IMR-90 (cell line): ENCODE data around the gene ABCC4. TPM values are rescaled to one million over a fixed set of nuclear protein-coding genes. Genes with fewer than 3 reads are reported as not detected.

ENCODE experiments used
- ATAC-seq: fragments of 200-7000 bp; cut with Tn5 transposase; 2 replicates; pipeline ENCODE4 v1.9.1; 2020; ENCODE audit warnings: low read depth, mild to moderate bottlenecking, moderate library complexity
- BruUV-seq: library from RNA; stranded (reverse); fragments of 400-500 nt; replicated peaks from 2 replicates; lab custom pipeline; 2021; lab: Mats Ljungman, UMichigan
- CTCF ChIA-PET: fragments of 300-600 bp; formaldehyde crosslinking; extraction: SDS; loops from one replicate; lab custom pipeline; 2021; ENCODE audit warnings: antibody characterized with exemption; lab: Yijun Ruan, JAX
- POLR2A ChIA-PET: fragments of 300-600 bp; sonication (Branson Sonifier 250); formaldehyde crosslinking; loops from one replicate; lab custom pipeline; 2022; ENCODE audit warnings: antibody characterized with exemption; ENCODE audit not compliant: unreplicated experiment; lab: Charles Lee
- DNase-seq: peaks from one replicate; pipeline ENCODE4 v3.0.0; 2013
- H2AFZ ChIP-seq: replicated peaks from 2 replicates; pipeline ENCODE3; 2013; ENCODE audit warnings: low read length, mild to moderate bottlenecking; ENCODE audit not compliant: poor library complexity
- H2AK5ac ChIP-seq: 2 replicates; pipeline ENCODE4 v1.6.1; 2013; ENCODE audit warnings: low read depth, low read length, inconsistent platforms
- H2AK9ac ChIP-seq: replicated peaks from 2 replicates; pipeline ENCODE3; 2013; ENCODE audit warnings: mild to moderate bottlenecking, low read depth, low read length, moderate library complexity; ENCODE audit not compliant: poor library complexity
- H2BK120ac ChIP-seq: 2 replicates; pipeline ENCODE4 v1.6.1; 2013; ENCODE audit warnings: low read depth, low read length, inconsistent platforms
- H2BK15ac ChIP-seq: 3 replicates; pipeline ENCODE4 v1.6.1; 2013; ENCODE audit warnings: low read depth, low read length, inconsistent platforms
- H2BK20ac ChIP-seq: 2 replicates; pipeline ENCODE4 v1.6.1; 2013; ENCODE audit warnings: low read depth, mild to moderate bottlenecking, inconsistent platforms, low read length, moderate library complexity
- H2BK5ac ChIP-seq: 2 replicates; pipeline ENCODE4 v1.6.1; 2013; ENCODE audit warnings: mild to moderate bottlenecking, low read depth, low read length, inconsistent platforms; ENCODE audit not compliant: poor library complexity, severe bottlenecking
- H3K14ac ChIP-seq: replicated peaks from 2 replicates; pipeline ENCODE4 v1.6.1; 2013; ENCODE audit warnings: low read depth, low read length, inconsistent platforms
- H3K18ac ChIP-seq: 2 replicates; pipeline ENCODE4 v1.6.1; 2013; ENCODE audit warnings: low read depth, low read length, control low read depth
- H3K23ac ChIP-seq: 2 replicates; pipeline ENCODE4 v1.6.1; 2013; ENCODE audit warnings: low read depth, low read length, inconsistent platforms
- H3K27ac ChIP-seq: 2 replicates; pipeline ENCODE4 v1.5.1; 2013; ENCODE audit warnings: mild to moderate bottlenecking, control low read depth, low read length; ENCODE audit not compliant: insufficient read depth
- H3K27me3 ChIP-seq: 2 replicates; pipeline ENCODE4 v1.6.1; 2013; ENCODE audit warnings: low read length; ENCODE audit not compliant: control insufficient read depth, insufficient read depth
- H3K36me3 ChIP-seq: 2 replicates; pipeline ENCODE4 v1.6.1; 2013; ENCODE audit warnings: low read length, mixed read lengths; ENCODE audit not compliant: control insufficient read depth, insufficient read depth
- H3K4ac ChIP-seq: 2 replicates; pipeline ENCODE4 v1.6.1; 2013; ENCODE audit warnings: low read depth, low read length, inconsistent platforms
- H3K4me1 ChIP-seq: 2 replicates; pipeline ENCODE4 v1.6.1; 2013; ENCODE audit warnings: low read length, mixed read lengths; ENCODE audit not compliant: control insufficient read depth, insufficient read depth
- H3K4me2 ChIP-seq: 2 replicates; pipeline ENCODE4 v1.6.1; 2013; ENCODE audit warnings: low read depth, mild to moderate bottlenecking, control low read depth, low read length, moderate library complexity
- H3K4me3 ChIP-seq: 2 replicates; pipeline ENCODE4 v1.5.1; 2013; ENCODE audit warnings: low read depth, mild to moderate bottlenecking, control low read depth, low read length, moderate library complexity; ENCODE audit not compliant: insufficient read depth
- H3K56ac ChIP-seq: 2 replicates; pipeline ENCODE4 v1.6.1; 2013; ENCODE audit warnings: low read length, inconsistent platforms; ENCODE audit not compliant: insufficient read depth; ENCODE audit errors: extremely low read depth
- H3K79me1 ChIP-seq, 2 experiments: 2 replicates each; pipeline ENCODE4 v1.6.1; 2013; ENCODE audit warnings: low read length in 2 of 2, inconsistent platforms in 1 of 2, low read depth in 1 of 2
- H3K9ac ChIP-seq: 2 replicates; pipeline ENCODE4 v1.6.1; 2013; ENCODE audit warnings: low read depth, low read length, control low read depth
- H3K9me1 ChIP-seq: 2 replicates; pipeline ENCODE4 v1.6.1; 2013; ENCODE audit warnings: low read length, inconsistent platforms; ENCODE audit not compliant: insufficient read depth
- H3K9me3 ChIP-seq: 2 replicates; pipeline ENCODE4 v1.6.1; 2013; ENCODE audit warnings: low read length; ENCODE audit not compliant: control insufficient read depth, insufficient read depth
- H4K20me1 ChIP-seq: 2 replicates; pipeline ENCODE4 v1.6.1; 2013; ENCODE audit warnings: low read length, inconsistent platforms; ENCODE audit not compliant: insufficient read depth
- H4K5ac ChIP-seq: 2 replicates; pipeline ENCODE4 v1.6.1; 2013; ENCODE audit warnings: mild to moderate bottlenecking, low read depth, low read length, control low read depth
- H4K8ac ChIP-seq, 2 experiments: 2 replicates each; pipeline ENCODE4 v1.6.1; 2013; ENCODE audit warnings: low read depth in 2 of 2, low read length in 2 of 2, control low read depth in 1 of 2, inconsistent platforms in 1 of 2
- H4K91ac ChIP-seq: 2 replicates; pipeline ENCODE4 v1.6.1; 2013; ENCODE audit warnings: low read depth, low read length, inconsistent platforms; ENCODE audit not compliant: insufficient read depth
- BHLHE40 ChIP-seq: fragments of 150-350 bp; IDR thresholded peaks from 2 replicates; pipeline ENCODE4 v1.6.1; 2016; ENCODE audit warnings: mild to moderate bottlenecking, low read depth, low read length
- CEBPB ChIP-seq: IDR thresholded peaks from 2 replicates; pipeline ENCODE4 v1.6.1; 2012; ENCODE audit warnings: low read depth, low read length, improper control_type of control experiment
- CHD1 ChIP-seq: IDR thresholded peaks from 2 replicates; pipeline ENCODE4 v1.6.1; 2012; ENCODE audit warnings: low read depth, low read length, improper control_type of control experiment
- FOS ChIP-seq: fragments of 150-350 bp; IDR thresholded peaks from 2 replicates; pipeline ENCODE4 v1.6.1; 2016; ENCODE audit warnings: low read depth, low read length
- MAFK ChIP-seq: IDR thresholded peaks from 2 replicates; pipeline ENCODE4 v1.6.1; 2012; ENCODE audit warnings: low read depth, low read length, improper control_type of control experiment
- MAZ ChIP-seq: IDR thresholded peaks from 2 replicates; pipeline ENCODE4 v1.6.1; 2012; ENCODE audit warnings: low read depth, mild to moderate bottlenecking, low read length, improper control_type of control experiment, moderate library complexity, borderline replicate concordance
- MXI1 ChIP-seq: IDR thresholded peaks from 2 replicates; pipeline ENCODE4 v1.6.1; 2012; ENCODE audit warnings: low read depth, mild to moderate bottlenecking, low read length, moderate library complexity, borderline replicate concordance
- NFE2L2 ChIP-seq: fragments of 150-350 bp; IDR thresholded peaks from 2 replicates; pipeline ENCODE4 v1.6.1; 2016; ENCODE audit warnings: low read depth, mild to moderate bottlenecking, low read length
- POLR2A ChIP-seq: IDR thresholded peaks from 2 replicates; pipeline ENCODE4 v1.6.1; 2012; ENCODE audit warnings: mild to moderate bottlenecking, low read depth, low read length
- RAD21 ChIP-seq: IDR thresholded peaks from 2 replicates; pipeline ENCODE4 v1.6.1; 2012; ENCODE audit warnings: low read length, improper control_type of control experiment
- RCOR1 ChIP-seq: IDR thresholded peaks from 2 replicates; pipeline ENCODE4 v1.6.1; 2012; ENCODE audit warnings: mild to moderate bottlenecking, low read length, improper control_type of control experiment; ENCODE audit not compliant: insufficient replicate concordance
- RFX5 ChIP-seq: IDR thresholded peaks from 2 replicates; pipeline ENCODE4 v1.8.0; 2012; ENCODE audit warnings: low read depth, mild to moderate bottlenecking, low read length, moderate library complexity
- SMC3 ChIP-seq: fragments of 150-350 bp; IDR thresholded peaks from 2 replicates; pipeline ENCODE4 v1.6.1; 2016; ENCODE audit warnings: low read depth, mild to moderate bottlenecking, antibody characterized with exemption, low read length, moderate library complexity
- WGBS, 2 experiments: methylation state at CpG; one replicate each; pipeline versions ENCODE4 v1.1.5 to v1.1.7; 2013; ENCODE audit warnings: missing lambda C conversion rate in 2 of 2; ENCODE audit not compliant: insufficient read length in 1 of 2; ENCODE audit errors: extremely low coverage in 2 of 2; 5-methylcytosine and 5-hydroxymethylcytosine counted together
- dilution Hi-C: fragments of 300-500 bp; cut with HindIII; formaldehyde crosslinking; loops from one replicate; pipeline ENCODE4 v1.14.3; 2018; ENCODE audit warnings: low sequenced_read_pairs; ENCODE audit not compliant: unreplicated experiment
- in situ Hi-C: fragments of 300-500 bp; cut with MboI; formaldehyde crosslinking; loops from 3 replicates; pipeline ENCODE4 v1.14.3; 2019; ENCODE audit warnings: low sequenced_read_pairs, inconsistent platforms, mixed read lengths
- intact Hi-C: fragments of 100-400 bp; cut with micrococcal nuclease; formaldehyde crosslinking; loops from 2 replicates; pipeline ENCODE4 v1.10.0; 2022
- polyA plus RNA-seq, 3 experiments: library from polyadenylated mRNA; depleted of rRNA; stranded (reverse); fragments of >200 nt; gene quantifications; 2 replicates each; pipeline ENCODE4 v1.2.3, GENCODE V29; 2012; ENCODE audit warnings: low replicate concordance in 1 of 3
- total RNA-seq: library from RNA; depleted of rRNA; stranded (reverse); fragments of >200 nt; gene quantifications from 2 replicates; pipeline ENCODE4 v1.2.3, GENCODE V29; 2012
- TF ChIP-seq, protein P1 (sequence below): conservative IDR thresholded peaks from 2 replicates; pipeline ENCODE4 v1.5.1; 2012; ENCODE audit warnings: mild to moderate bottlenecking, low read depth, low read length, improper control_type of control experiment
- TF ChIP-seq, protein P2 (sequence below): fragments of 150-350 bp; IDR thresholded peaks from 2 replicates; pipeline ENCODE4 v1.6.1; 2016; ENCODE audit warnings: low read depth, mild to moderate bottlenecking, low read length, moderate library complexity, borderline replicate concordance
- TF ChIP-seq, protein P3 (sequence below): fragments of 150-350 bp; IDR thresholded peaks from 2 replicates; pipeline ENCODE4 v1.6.1; 2017; ENCODE audit warnings: mild to moderate bottlenecking, antibody characterized with exemption, low read length, low read depth

The ABCC4 gene
- total and polyA plus RNA-seq, 2 of the 4 experiments (the other 2 are of a cell fraction) = 16.6 to 41.4 TPM

DNA sequence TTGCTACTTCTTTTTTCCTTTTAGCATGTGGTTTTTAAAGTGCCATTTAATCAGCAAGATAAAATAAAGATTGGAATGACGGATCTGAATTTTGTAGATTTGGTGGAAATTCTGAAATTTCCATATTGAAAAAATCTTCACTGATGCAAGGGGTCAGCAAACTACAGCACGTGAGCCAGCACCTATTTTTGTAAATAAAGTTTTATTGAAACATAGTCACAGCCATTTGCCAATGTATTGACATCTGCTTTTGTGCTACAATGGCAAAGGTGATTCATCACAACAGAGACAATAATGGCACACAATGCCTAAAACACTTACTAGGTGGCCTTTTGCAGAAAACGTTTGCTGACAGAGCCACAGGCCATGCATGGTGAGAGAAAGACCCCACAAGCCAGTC, 226.4 kb downstream of the ABCC4 start:
- H3K4me1 ChIP-seq = no peaks in the 10 kb centered on the region; the same call in 1 of the 2 replicates
- no peak overlapping the region for H4K5ac ChIP-seq
- ATAC-seq (no peak), DNase-seq (no peak)
- no peaks in the 10 kb centered on the region for H3K27me3 ChIP-seq
- no peak overlapping the region for H2AK5ac ChIP-seq
- dilution Hi-C loops = no loop called here
- H3K9me1 ChIP-seq = peaks cover 13% of the 10 kb centered on the region
- POLR2A ChIA-PET = no interaction called here
- no peak overlapping the region for H3K18ac ChIP-seq
- no peak overlapping the region for H3K56ac ChIP-seq
- H2AK9ac ChIP-seq = no peak overlapping the region
- intact Hi-C loops = no loop called here
- no peak overlapping the region for H3K4me2 ChIP-seq
- no CpG with 5 or more reads among the region's 3 CpGs for WGBS, 2 experiments
- peaks cover 2 to 11% of the 10 kb centered on the region in 2 experiments; a peak in 3 of 4 replicates for H3K79me1 ChIP-seq
- no peak overlapping the region for H3K9ac ChIP-seq
- peaks cover 58% of the 10 kb centered on the region for H3K36me3 ChIP-seq
- H2BK20ac ChIP-seq = no peak overlapping the region
- no peak overlapping the region for H2BK5ac ChIP-seq
- no TSS peak for BruUV-seq
- no peak overlapping the region for H3K23ac ChIP-seq
- no peak overlapping the region for H2BK15ac ChIP-seq
- H2AFZ ChIP-seq = no peak overlapping the region
- no peak overlapping the region for H4K91ac ChIP-seq
- in situ Hi-C loops = no loop called here
- no peak overlapping the region for H2BK120ac ChIP-seq
- H3K27ac ChIP-seq = no peak overlapping the region
- no peak overlapping the region for H3K4ac ChIP-seq
- no peaks in the 10 kb centered on the region for H3K9me3 ChIP-seq
- TF ChIP-seq CEBPB (no peak), RFX5 (no peak), SMC3 (no peak), MXI1 (no peak), MAFK (no peak), BHLHE40 (no peak), RCOR1 (no peak), MAZ (no peak), POLR2A (no peak), FOS (no peak), NFE2L2 (no peak), CHD1 (no peak), RAD21 (no peak)
- TF ChIP-seq, protein P1, sequence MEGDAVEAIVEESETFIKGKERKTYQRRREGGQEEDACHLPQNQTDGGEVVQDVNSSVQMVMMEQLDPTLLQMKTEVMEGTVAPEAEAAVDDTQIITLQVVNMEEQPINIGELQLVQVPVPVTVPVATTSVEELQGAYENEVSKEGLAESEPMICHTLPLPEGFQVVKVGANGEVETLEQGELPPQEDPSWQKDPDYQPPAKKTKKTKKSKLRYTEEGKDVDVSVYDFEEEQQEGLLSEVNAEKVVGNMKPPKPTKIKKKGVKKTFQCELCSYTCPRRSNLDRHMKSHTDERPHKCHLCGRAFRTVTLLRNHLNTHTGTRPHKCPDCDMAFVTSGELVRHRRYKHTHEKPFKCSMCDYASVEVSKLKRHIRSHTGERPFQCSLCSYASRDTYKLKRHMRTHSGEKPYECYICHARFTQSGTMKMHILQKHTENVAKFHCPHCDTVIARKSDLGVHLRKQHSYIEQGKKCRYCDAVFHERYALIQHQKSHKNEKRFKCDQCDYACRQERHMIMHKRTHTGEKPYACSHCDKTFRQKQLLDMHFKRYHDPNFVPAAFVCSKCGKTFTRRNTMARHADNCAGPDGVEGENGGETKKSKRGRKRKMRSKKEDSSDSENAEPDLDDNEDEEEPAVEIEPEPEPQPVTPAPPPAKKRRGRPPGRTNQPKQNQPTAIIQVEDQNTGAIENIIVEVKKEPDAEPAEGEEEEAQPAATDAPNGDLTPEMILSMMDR = no peak
- TF ChIP-seq, protein P2, sequence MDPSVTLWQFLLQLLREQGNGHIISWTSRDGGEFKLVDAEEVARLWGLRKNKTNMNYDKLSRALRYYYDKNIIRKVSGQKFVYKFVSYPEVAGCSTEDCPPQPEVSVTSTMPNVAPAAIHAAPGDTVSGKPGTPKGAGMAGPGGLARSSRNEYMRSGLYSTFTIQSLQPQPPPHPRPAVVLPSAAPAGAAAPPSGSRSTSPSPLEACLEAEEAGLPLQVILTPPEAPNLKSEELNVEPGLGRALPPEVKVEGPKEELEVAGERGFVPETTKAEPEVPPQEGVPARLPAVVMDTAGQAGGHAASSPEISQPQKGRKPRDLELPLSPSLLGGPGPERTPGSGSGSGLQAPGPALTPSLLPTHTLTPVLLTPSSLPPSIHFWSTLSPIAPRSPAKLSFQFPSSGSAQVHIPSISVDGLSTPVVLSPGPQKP = no peak
- TF ChIP-seq, protein P3, sequence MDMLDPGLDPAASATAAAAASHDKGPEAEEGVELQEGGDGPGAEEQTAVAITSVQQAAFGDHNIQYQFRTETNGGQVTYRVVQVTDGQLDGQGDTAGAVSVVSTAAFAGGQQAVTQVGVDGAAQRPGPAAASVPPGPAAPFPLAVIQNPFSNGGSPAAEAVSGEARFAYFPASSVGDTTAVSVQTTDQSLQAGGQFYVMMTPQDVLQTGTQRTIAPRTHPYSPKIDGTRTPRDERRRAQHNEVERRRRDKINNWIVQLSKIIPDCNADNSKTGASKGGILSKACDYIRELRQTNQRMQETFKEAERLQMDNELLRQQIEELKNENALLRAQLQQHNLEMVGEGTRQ = no peak
- no peak overlapping the region for H3K4me3 ChIP-seq
- H3K14ac ChIP-seq = no peak overlapping the region
- CTCF ChIA-PET = no interaction called here
- no peak overlapping the region for H4K8ac ChIP-seq
- no peaks in the 10 kb centered on the region; the same call in 1 of the 2 replicates for H4K20me1 ChIP-seq
